Endothelial cell (in vitro differentiated cells): Measurements from ENCODE around the gene TFR2. TPM values are rescaled to one million over a fixed set of nuclear protein-coding genes. Genes with fewer than 3 reads are reported as not detected.

ENCODE experiments used
- DNase-seq: peaks from one replicate; pipeline ENCODE4 v3.0.0; 2021; ENCODE audit warnings: low spot score
- H3K27ac Mint-ChIP-seq: one replicate; pipeline ENCODE4 v1.8.0; 2021; ENCODE audit warnings: mixed read lengths, inconsistent platforms; ENCODE audit not compliant: unreplicated experiment
- H3K27me3 Mint-ChIP-seq: one replicate; pipeline ENCODE4 v1.8.0; 2021; ENCODE audit warnings: mild to moderate bottlenecking, moderate library complexity, mixed read lengths, inconsistent platforms; ENCODE audit not compliant: unreplicated experiment
- H3K36me3 Mint-ChIP-seq: one replicate; pipeline ENCODE4 v1.8.0; 2021; ENCODE audit warnings: mild to moderate bottlenecking, low read depth, mixed read lengths, inconsistent platforms; ENCODE audit not compliant: unreplicated experiment
- H3K4me1 Mint-ChIP-seq: one replicate; pipeline ENCODE4 v1.8.0; 2021; ENCODE audit warnings: mild to moderate bottlenecking, mixed read lengths, inconsistent platforms; ENCODE audit not compliant: unreplicated experiment
- H3K4me3 Mint-ChIP-seq: one replicate; pipeline ENCODE4 v1.8.0; 2021; ENCODE audit warnings: mild to moderate bottlenecking, mixed read lengths, inconsistent platforms; ENCODE audit not compliant: unreplicated experiment
- H3K9me3 Mint-ChIP-seq: one replicate; pipeline ENCODE4 v1.8.0; 2021; ENCODE audit warnings: mixed read lengths, inconsistent platforms; ENCODE audit not compliant: unreplicated experiment
- total RNA-seq: library from RNA; stranded (reverse); fragmentation: NEBNext Ultra II Directional; extraction: Animal tissue kit (Norgen Biotek cat#: 25700); gene quantifications from one replicate; pipeline ENCODE4 v1.2.1, GENCODE V29; 2021; ENCODE audit not compliant: unreplicated experiment
- TF ChIP-seq, protein P1 (sequence below): fragments of 200-600 bp; sonication (generic); IDR thresholded peaks from one replicate; pipeline ENCODE4 v1.5.0; 2021; ENCODE audit warnings: antibody characterized with exemption; ENCODE audit not compliant: unreplicated experiment

The TFR2 gene
- total RNA-seq, 1 donor from 2014 or later = 1.0 TPM

DNA sequence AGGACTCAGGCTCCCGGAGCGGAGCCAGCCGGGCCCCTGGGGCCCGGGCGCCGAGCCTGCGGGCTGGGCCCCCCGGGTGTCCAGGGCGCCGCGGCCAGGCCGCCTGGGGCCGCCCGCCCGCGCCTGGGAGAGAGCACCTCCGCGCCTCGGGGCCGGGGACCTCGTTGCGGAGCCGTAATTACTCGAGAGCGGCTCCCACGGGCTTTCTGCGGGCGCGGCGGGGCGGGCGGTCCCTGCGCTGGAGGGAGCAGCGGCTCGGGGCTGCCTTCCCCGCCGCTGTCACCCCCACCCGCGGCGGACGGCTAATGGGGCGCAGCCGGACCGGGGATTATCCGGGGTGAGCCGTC, 33.7 kb upstream of the TFR2 start:
- H3K27ac Mint-ChIP-seq = no peak overlapping the region
- H3K36me3 Mint-ChIP-seq = peaks cover 8% of the 10 kb centered on the region
- TF ChIP-seq, protein P1, sequence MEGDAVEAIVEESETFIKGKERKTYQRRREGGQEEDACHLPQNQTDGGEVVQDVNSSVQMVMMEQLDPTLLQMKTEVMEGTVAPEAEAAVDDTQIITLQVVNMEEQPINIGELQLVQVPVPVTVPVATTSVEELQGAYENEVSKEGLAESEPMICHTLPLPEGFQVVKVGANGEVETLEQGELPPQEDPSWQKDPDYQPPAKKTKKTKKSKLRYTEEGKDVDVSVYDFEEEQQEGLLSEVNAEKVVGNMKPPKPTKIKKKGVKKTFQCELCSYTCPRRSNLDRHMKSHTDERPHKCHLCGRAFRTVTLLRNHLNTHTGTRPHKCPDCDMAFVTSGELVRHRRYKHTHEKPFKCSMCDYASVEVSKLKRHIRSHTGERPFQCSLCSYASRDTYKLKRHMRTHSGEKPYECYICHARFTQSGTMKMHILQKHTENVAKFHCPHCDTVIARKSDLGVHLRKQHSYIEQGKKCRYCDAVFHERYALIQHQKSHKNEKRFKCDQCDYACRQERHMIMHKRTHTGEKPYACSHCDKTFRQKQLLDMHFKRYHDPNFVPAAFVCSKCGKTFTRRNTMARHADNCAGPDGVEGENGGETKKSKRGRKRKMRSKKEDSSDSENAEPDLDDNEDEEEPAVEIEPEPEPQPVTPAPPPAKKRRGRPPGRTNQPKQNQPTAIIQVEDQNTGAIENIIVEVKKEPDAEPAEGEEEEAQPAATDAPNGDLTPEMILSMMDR = no peak
- peak; percentile 32 for DNase-seq
- peaks cover 5% of the 10 kb centered on the region for H3K4me1 Mint-ChIP-seq
- peak overlapping the region; percentile 97 for H3K4me3 Mint-ChIP-seq
- no peaks in the 10 kb centered on the region for H3K9me3 Mint-ChIP-seq
- peaks cover 11% of the 10 kb centered on the region for H3K27me3 Mint-ChIP-seq

DNA sequence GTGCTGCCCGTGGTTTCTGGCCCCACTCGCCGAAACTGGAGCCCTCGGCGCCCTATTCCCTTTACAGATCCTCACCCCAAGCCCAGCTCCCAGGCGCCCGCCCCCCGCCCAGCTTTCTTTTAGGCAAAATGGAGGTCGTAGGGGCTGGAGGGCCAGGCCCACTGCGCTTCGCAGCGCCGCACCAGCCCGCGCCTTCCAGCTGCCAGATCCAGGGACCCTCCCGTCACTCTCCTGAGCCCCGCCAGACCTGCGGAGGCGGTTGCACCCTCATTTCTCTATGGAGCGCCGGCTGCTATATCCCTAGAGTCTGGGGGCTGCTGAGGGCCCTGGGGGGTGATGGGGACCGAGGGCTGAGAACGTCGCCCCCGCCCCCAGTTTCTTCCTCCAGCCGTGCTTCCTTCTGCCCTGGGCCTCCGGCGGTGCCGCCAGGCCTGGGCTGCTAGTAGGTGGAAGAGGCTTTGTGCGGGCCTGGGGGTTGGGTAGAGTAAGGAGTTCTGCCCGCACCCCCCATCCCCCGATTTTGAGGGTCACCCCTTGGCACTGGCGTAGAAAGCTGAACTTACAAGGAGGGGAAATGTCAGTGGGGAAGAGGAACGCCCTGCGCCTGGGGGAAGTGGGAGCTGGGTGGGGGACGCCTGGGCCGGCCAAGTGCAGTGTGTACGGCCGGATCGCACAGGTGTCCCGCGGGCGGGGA, 33.2 kb upstream of the TFR2 start:
- TF ChIP-seq, protein P1 = no peak
- DNase-seq = no peak
- peaks cover 10% of the 10 kb centered on the region for H3K27me3 Mint-ChIP-seq
- H3K9me3 Mint-ChIP-seq = no peaks in the 10 kb centered on the region
- peaks cover 5% of the 10 kb centered on the region for H3K4me1 Mint-ChIP-seq
- peak overlapping the region; percentile 74 for H3K27ac Mint-ChIP-seq
- H3K36me3 Mint-ChIP-seq = peaks cover 6% of the 10 kb centered on the region
- H3K4me3 Mint-ChIP-seq = peak overlapping the region; percentile 97

DNA sequence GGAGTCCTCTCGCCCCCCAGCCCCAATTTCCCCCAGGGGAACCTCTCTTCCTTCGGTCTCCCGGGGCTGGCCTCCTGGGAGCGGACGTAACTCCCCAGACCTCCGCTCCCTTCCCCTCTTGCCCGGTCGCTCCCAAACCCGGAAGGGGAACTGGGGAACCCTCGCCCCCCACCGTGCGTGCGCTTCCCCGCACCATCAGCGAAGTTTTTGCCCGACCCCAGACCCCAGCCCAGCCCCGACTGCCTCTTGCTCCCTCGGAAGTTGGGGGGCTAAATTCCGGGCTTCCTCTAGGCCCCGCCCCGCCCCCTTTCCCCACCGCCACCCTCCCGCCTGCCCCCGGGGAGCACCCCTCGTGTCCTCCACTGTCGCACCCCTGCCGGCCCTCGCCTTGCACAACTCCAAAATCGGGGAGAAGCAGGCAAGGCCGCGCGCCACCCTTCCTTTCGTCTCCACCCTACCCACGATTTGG, 32.6 kb upstream of the TFR2 start:
- TF ChIP-seq, protein P1 = no peak
- Mint-ChIP-seq H3K27me3 (peaks cover 7% of the 10 kb centered on the region), H3K9me3 (no peaks in the 10 kb centered on the region), H3K4me3 (peak overlapping the region; percentile 97), H3K27ac (peak overlapping the region; percentile 75), H3K36me3 (peaks cover 6% of the 10 kb centered on the region), H3K4me1 (peaks cover 5% of the 10 kb centered on the region)
- no peak for DNase-seq

DNA sequence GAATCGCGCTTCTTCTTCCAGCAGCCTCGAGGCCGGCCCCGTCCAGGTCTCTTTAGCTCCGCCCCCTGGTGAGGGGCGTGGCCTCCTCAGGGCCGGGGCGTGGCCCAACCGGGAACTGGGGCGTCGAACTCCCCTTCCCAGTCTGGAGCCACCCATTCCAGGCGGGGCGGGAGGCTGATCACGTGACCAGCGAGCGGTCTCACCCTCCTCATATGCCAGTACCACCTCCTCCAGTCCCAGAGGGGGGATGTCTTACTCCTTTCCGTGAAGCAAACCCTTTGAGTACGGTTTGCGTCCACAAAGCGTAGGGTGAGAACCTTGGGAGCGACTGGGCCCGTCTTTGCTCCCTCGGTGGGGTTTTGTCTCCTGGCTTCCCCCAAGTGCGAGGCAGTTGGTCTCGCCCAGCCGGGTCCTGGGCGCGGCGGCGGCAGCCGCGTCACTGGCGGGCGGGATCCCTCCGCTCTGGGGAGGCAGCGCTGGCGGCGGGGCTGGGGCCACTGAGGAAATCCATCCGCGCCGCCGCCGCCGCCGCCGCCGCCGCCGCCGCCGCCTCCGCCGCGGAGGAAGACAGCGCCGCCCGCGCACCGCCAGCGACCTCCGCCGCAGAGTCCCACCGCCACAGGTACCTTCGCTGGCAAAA, 32.1 kb upstream of the TFR2 start, which contains the start of gene GNB2:
Gene GNB2, plus strand, starts transcription at position 439 of the 640 bp plus-strand sequence. CDS start 2,526 bp downstream, outside the sequence.
- TF ChIP-seq, protein P1 = no peak
- Mint-ChIP-seq H3K36me3 (peaks cover 6% of the 10 kb centered on the region), H3K27me3 (peaks cover 5% of the 10 kb centered on the region), H3K27ac (peak within 1 kb of the TSS; percentile 93), H3K9me3 (no peaks in the 10 kb centered on the region), H3K4me1 (peaks cover 5% of the 10 kb centered on the region), H3K4me3 (peak within 1 kb of the TSS; percentile 97)
- peak; percentile 100 for DNase-seq
